Esophagus muscularis mucosa (tissue), 4 donors: ENCODE data around the gene PRM2.

Experiments
- EP300 ChIP-seq: sonication (generic); formaldehyde crosslinking; IDR thresholded peaks from one replicate; pipeline ENCODE4 v1.6.1; 2017; ENCODE audit warnings: antibody characterized with exemption
- POLR2A ChIP-seq: fragments of 450-650 bp; IDR thresholded peaks from one replicate; pipeline ENCODE4 v1.6.1; 2017; ENCODE audit warnings: antibody characterized with exemption, moderate library complexity, mild to moderate bottlenecking, low read depth
- POLR2AphosphoS5 ChIP-seq, 2 donors: sonication (generic); formaldehyde crosslinking; IDR thresholded peaks; one replicate each; pipeline ENCODE4 v1.6.1; 2017; ENCODE audit warnings: antibody characterized with exemption in 2 of 2
- TF ChIP-seq, protein P1 (sequence below), 3 experiments: fragments of 200-600 bp in 2 of 3; fragments of 450-650 bp in 1 of 3; sonication (generic) in 2 of 3; IDR thresholded peaks; one replicate each; pipeline ENCODE4 v1.5.1; 2017 to 2019; ENCODE audit warnings: antibody characterized with exemption in 3 of 3, mild to moderate bottlenecking in 2 of 3, moderate library complexity in 1 of 3

DNA sequence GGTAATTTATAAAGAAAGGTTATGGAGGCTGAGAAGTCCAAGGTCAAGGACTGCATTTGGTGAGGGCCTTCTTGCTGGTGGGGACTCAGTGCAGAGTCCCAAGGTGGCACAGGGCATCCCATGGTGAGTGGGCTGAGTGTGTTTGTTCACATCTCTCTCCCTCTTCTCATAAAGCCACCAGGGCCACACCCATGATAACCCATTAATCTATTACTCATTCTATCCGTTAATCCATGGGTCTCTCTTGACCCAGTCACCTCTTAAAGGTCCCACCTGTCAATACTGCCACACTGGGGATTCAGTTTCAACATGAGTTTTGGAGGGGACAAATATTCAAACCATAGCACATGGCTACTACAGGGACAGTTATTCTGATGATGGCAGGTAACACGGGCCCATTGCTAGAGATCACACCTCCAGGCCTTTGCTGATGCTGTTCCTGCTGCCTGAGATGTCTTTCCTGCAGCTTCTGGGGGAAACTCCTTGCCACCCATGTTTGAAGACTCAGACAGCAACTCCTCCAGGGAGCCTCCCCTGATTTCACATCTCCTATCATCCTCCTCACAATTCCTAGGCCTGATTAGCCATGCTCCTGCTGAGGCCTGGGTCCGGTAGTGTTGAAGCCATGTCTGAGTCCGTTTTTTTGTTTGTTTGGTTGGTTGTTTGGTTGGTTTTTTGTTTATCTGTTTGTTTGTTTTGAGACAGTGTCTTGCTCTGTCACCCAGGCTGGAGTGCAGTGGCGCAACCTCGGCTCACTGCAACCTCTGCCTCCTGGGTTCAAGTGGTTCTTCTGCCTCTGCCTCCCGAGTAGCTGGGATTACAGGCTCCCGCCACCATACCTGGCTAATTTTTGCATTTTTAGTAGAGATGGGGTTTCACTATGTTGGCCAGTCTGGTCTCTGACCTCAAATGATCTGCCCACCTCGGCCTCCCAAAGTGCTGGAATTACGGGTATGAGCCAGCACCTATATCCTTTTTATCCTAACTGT lies 36.3 kb downstream of the PRM2 start:
- TF ChIP-seq POLR2AphosphoS5 (IDR thresholded peaks at IDR 0.05): no peak
- TF ChIP-seq, protein P1, sequence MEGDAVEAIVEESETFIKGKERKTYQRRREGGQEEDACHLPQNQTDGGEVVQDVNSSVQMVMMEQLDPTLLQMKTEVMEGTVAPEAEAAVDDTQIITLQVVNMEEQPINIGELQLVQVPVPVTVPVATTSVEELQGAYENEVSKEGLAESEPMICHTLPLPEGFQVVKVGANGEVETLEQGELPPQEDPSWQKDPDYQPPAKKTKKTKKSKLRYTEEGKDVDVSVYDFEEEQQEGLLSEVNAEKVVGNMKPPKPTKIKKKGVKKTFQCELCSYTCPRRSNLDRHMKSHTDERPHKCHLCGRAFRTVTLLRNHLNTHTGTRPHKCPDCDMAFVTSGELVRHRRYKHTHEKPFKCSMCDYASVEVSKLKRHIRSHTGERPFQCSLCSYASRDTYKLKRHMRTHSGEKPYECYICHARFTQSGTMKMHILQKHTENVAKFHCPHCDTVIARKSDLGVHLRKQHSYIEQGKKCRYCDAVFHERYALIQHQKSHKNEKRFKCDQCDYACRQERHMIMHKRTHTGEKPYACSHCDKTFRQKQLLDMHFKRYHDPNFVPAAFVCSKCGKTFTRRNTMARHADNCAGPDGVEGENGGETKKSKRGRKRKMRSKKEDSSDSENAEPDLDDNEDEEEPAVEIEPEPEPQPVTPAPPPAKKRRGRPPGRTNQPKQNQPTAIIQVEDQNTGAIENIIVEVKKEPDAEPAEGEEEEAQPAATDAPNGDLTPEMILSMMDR (IDR thresholded peaks at IDR 0.05): no peak
- no peak for TF ChIP-seq POLR2A
- TF ChIP-seq EP300: no peak
